Right atrium auricular region (tissue), 2 donors: Measurements from ENCODE around the gene EIF2S2. TPM values are rescaled to one million over a fixed set of nuclear protein-coding genes. Genes with fewer than 3 reads are reported as not detected.

Source experiments
- DNase-seq: peaks from one replicate; pipeline ENCODE4 v3.0.0-alpha.2; 2019; ENCODE audit warnings: low spot score
- H3K27ac ChIP-seq, 2 donors: fragments of 200-600 bp; sonication (generic); 1 replicate in 1 of 2; 2 replicates in 1 of 2; pipeline ENCODE4 v1.5.1; 2016 to 2019
- H3K27me3 ChIP-seq, 2 donors: fragments of 200-600 bp; sonication (generic); one replicate each; pipeline versions ENCODE4 v1.5.1 to v1.6.0; 2017 to 2019
- H3K36me3 ChIP-seq: fragments of 200-600 bp; sonication (generic); one replicate; pipeline ENCODE4 v1.5.1; 2016
- H3K4me1 ChIP-seq, 2 donors: fragments of 200-600 bp; sonication (generic); one replicate each; pipeline versions ENCODE4 v1.5.1 to v1.6.0; 2017 to 2019
- H3K4me3 ChIP-seq, 2 donors: fragments of 200-600 bp; sonication (generic); 1 replicate in 1 of 2; 2 replicates in 1 of 2; pipeline ENCODE4 v1.5.1; 2017 to 2019; ENCODE audit warnings: mild to moderate bottlenecking in 1 of 2, moderate library complexity in 1 of 2
- H3K9me3 ChIP-seq, 2 donors: fragments of 200-600 bp; sonication (generic); one replicate each; pipeline ENCODE4 v1.5.1; 2019
- total RNA-seq, 2 donors: library from RNA; depleted of rRNA; stranded (reverse); fragments of >200 nt; gene quantifications; one replicate each; pipeline ENCODE4 v1.1.0, GENCODE V29; 2016
- TF ChIP-seq, protein P1 (sequence below), 2 donors: fragments of 200-600 bp; sonication (generic); IDR thresholded peaks; one replicate each; pipeline ENCODE4 v1.5.1; 2019; ENCODE audit warnings: antibody characterized with exemption in 2 of 2

Gene EIF2S2
- total RNA-seq, 2 donors from 2014 or later = 35.1 to 35.6 TPM

DNA sequence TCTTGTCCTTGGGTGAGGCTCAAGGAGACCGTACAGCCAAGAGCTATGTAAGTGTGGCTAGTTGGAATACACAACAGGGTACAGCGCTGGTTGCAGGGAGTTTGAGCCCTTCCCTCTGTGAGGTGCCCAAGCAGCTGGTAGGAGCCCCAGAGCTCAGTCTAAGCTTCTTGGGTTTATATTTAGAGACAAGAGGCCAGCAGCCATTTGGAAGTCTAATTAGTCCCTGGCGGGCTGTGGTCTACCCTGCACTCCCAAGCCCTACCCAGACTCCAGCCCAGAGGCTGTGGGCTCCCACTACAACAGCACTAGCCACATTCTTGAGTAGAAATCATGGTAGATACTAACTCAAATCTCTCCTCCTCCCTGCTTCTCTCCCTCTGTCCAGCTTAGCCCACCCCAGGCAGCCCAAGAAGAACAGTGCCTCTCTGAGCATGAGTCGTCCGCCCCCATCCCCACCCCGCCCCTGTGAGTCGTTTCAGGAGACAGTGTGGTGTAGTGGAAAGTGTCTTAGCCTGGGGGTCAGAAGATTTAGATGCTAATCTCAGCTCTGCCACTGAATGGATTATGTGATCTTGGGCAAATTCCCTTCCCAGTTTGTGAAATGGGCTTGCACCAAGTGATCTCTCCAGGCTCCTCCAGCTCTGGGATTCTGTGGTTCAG is 37.8 kb downstream of the EIF2S2 start:
- DNase-seq = no peak

DNA sequence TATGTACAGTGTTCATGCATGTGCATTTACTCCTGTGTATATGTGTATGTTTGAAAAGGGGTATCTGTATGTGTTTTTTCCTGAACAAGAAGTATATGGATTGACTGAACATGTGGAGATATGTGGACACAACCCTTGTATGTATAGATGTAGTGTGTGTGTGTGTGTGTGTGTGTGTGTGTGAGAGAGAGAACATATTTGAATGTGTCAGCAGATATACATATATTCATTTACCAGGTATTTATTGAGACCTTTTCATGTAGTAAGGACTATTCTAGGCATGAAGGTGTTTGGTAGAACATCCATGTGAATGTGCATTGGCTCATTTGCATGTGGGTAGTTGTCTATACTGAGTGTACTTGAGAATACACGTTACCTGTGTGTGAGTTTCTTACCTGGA is 39.3 kb downstream of the EIF2S2 start:
- TF ChIP-seq, protein P1, sequence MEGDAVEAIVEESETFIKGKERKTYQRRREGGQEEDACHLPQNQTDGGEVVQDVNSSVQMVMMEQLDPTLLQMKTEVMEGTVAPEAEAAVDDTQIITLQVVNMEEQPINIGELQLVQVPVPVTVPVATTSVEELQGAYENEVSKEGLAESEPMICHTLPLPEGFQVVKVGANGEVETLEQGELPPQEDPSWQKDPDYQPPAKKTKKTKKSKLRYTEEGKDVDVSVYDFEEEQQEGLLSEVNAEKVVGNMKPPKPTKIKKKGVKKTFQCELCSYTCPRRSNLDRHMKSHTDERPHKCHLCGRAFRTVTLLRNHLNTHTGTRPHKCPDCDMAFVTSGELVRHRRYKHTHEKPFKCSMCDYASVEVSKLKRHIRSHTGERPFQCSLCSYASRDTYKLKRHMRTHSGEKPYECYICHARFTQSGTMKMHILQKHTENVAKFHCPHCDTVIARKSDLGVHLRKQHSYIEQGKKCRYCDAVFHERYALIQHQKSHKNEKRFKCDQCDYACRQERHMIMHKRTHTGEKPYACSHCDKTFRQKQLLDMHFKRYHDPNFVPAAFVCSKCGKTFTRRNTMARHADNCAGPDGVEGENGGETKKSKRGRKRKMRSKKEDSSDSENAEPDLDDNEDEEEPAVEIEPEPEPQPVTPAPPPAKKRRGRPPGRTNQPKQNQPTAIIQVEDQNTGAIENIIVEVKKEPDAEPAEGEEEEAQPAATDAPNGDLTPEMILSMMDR (IDR thresholded peaks at IDR 0.05) = no peak
- DNase-seq = no peak
- no peaks in the 10 kb centered on the region for H3K27me3 ChIP-seq
- peaks cover 18% of the 10 kb centered on the region for H3K36me3 ChIP-seq
- H3K9me3 ChIP-seq = no peaks in the 10 kb centered on the region
- no peak overlapping the region for H3K4me3 ChIP-seq
- peaks cover 0 to 12% of the 10 kb centered on the region in 2 donors for H3K4me1 ChIP-seq
- H3K27ac ChIP-seq = no peak overlapping the region

More for the DNA sequence above, 37.8 kb downstream of the EIF2S2 start:
- TF ChIP-seq, protein P1 (IDR thresholded peaks at IDR 0.05) = no peak
- H3K4me1 ChIP-seq = peaks cover 0 to 8% of the 10 kb centered on the region in 2 donors
- H3K27me3 ChIP-seq = no peaks in the 10 kb centered on the region
- H3K36me3 ChIP-seq = peaks cover 29% of the 10 kb centered on the region
- no peak overlapping the region for H3K27ac ChIP-seq
- H3K4me3 ChIP-seq = no peak overlapping the region
- no peaks in the 10 kb centered on the region for H3K9me3 ChIP-seq

DNA sequence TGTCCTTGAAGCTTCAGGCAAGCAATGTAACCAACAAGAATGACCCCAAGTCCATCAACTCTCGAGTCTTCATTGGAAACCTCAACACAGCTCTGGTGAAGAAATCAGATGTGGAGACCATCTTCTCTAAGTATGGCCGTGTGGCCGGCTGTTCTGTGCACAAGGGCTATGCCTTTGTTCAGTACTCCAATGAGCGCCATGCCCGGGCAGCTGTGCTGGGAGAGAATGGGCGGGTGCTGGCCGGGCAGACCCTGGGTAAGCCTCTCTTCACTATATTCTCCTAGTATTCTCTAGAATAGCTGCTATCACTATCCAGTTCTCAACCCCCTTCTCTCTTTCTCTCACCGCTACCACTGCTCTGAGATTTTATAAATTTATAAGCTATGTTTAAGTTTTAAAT is 40.0 kb downstream of the EIF2S2 start:
- no peak for DNase-seq
- Histone ChIP-seq H3K4me3 (no peak overlapping the region), H3K27me3 (no peaks in the 10 kb centered on the region), H3K36me3 (peaks cover 11% of the 10 kb centered on the region), H3K4me1 (peaks cover 0 to 12% of the 10 kb centered on the region in 2 donors), H3K27ac (no peak overlapping the region), H3K9me3 (no peaks in the 10 kb centered on the region)
- TF ChIP-seq, protein P1 (IDR thresholded peaks at IDR 0.05) = no peak

DNA sequence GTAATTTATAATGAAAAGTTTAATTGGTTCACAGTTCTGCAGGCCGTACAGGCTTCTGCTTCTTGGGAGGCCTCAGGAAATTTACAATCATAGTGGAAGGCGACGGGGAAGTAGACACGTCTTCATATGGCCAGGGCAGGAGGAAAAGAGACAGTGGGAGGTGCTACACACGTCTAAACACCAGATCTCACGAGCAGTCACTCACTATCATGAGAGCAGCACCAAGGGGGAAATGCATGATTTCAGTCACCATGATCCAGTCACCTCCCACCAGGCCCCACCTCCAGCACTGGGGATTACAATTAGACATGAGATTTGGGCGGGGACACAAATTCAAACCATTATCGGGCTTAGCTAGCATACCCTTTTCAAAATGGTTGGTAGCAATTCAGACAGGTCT is 41.2 kb downstream of the EIF2S2 start:
- no peak for DNase-seq
- no peak overlapping the region for H3K4me3 ChIP-seq
- peaks cover 10% of the 10 kb centered on the region for H3K36me3 ChIP-seq
- TF ChIP-seq, protein P1 (IDR thresholded peaks at IDR 0.05) = no peak
- H3K27ac ChIP-seq = no peak overlapping the region
- peaks cover 0 to 17% of the 10 kb centered on the region in 2 donors for H3K4me1 ChIP-seq
- H3K9me3 ChIP-seq = no peaks in the 10 kb centered on the region
- H3K27me3 ChIP-seq = no peaks in the 10 kb centered on the region

DNA sequence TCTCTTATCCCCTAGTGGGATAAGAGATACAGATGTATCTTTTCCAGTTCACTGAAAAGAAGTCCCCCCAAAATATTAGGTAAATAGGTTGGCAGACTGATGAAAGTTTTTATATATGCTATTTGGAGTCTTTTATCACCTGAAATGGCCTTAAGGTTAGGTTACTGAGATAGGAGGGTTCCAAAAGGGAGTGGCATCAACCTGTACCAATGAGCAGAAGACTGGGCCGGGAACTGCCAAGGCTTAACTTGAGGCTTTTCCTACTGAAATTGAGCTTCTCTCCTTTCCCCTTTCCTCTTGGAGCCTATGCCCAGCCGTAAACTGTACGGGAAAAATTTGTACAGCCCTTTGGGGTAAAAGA is 42.0 kb downstream of the EIF2S2 start:
- H3K36me3 ChIP-seq = peaks cover 10% of the 10 kb centered on the region

More for the DNA sequence above, 42.0 kb downstream of the EIF2S2 start:
- no peak overlapping the region for H3K27ac ChIP-seq
- no peaks in the 10 kb centered on the region for H3K9me3 ChIP-seq
- H3K4me1 ChIP-seq = peaks cover 0 to 25% of the 10 kb centered on the region in 2 donors
- TF ChIP-seq, protein P1 (IDR thresholded peaks at IDR 0.05) = no peak
- no peak for DNase-seq
- no peaks in the 10 kb centered on the region for H3K27me3 ChIP-seq
- no peak overlapping the region for H3K4me3 ChIP-seq
